Esophagus muscularis mucosa (tissue), 4 donors: ENCODE data around the gene CHL1. TPM values are rescaled to one million over a fixed set of nuclear protein-coding genes. Genes with fewer than 3 reads are reported as not detected.

ENCODE experiments used
- DNase-seq: peaks from one replicate; pipeline ENCODE4 v3.0.0-alpha.2; 2017; ENCODE audit errors: extremely low spot score
- H3K27ac ChIP-seq, 4 donors: fragments of 200-600 bp; sonication (generic); replicated peaks in 1 of 4; 1 replicate in 3 of 4; 2 replicates in 1 of 4; pipeline ENCODE4 v1.5.1; 2016 to 2019; ENCODE audit warnings: mild to moderate bottlenecking in 1 of 4
- H3K27me3 ChIP-seq, 4 donors: fragments of 200-600 bp; sonication (generic); one replicate each; pipeline versions ENCODE4 v1.5.1 to v1.6.0; 2016 to 2019
- H3K36me3 ChIP-seq, 4 donors: fragments of 200-600 bp; sonication (generic); one replicate each; pipeline ENCODE4 v1.5.1; 2016 to 2019
- H3K4me1 ChIP-seq, 4 donors: fragments of 200-600 bp; sonication (generic); one replicate each; pipeline ENCODE4 v1.5.1; 2016 to 2019
- H3K4me3 ChIP-seq, 4 donors: fragments of 200-600 bp; sonication (generic); 1 replicate in 2 of 4; 2 replicates in 2 of 4; pipeline ENCODE4 v1.5.1; 2016 to 2019; ENCODE audit warnings: mild to moderate bottlenecking in 4 of 4, moderate library complexity in 1 of 4
- H3K9me3 ChIP-seq, 4 donors: fragments of 200-600 bp; sonication (generic); 1 replicate in 3 of 4; 2 replicates in 1 of 4; pipeline ENCODE4 v1.5.1; 2016 to 2019
- EP300 ChIP-seq: sonication (generic); formaldehyde crosslinking; IDR thresholded peaks from one replicate; pipeline ENCODE4 v1.6.1; 2017; ENCODE audit warnings: antibody characterized with exemption
- POLR2A ChIP-seq: fragments of 450-650 bp; IDR thresholded peaks from one replicate; pipeline ENCODE4 v1.6.1; 2017; ENCODE audit warnings: antibody characterized with exemption, moderate library complexity, mild to moderate bottlenecking, low read depth
- POLR2AphosphoS5 ChIP-seq, 2 donors: sonication (generic); formaldehyde crosslinking; IDR thresholded peaks; one replicate each; pipeline ENCODE4 v1.6.1; 2017; ENCODE audit warnings: antibody characterized with exemption in 2 of 2
- WGBS: methylation state at CpG from one replicate; pipeline ENCODE4 v1.1.5; 2018; 5-methylcytosine and 5-hydroxymethylcytosine counted together
- intact Hi-C: fragments of 100-400 bp; cut with DNase I; formaldehyde crosslinking; loops from one replicate; pipeline ENCODE4 v1.15.1; 2023
- total RNA-seq, 4 donors: library from RNA; depleted of rRNA; stranded (reverse); fragments of >200 nt; gene quantifications; one replicate each; pipeline versions ENCODE4 v1.1.0 to v1.2.1, GENCODE V29; 2016
- TF ChIP-seq, protein P1 (sequence below), 3 experiments: fragments of 200-600 bp in 2 of 3; fragments of 450-650 bp in 1 of 3; sonication (generic) in 2 of 3; IDR thresholded peaks; one replicate each; pipeline ENCODE4 v1.5.1; 2017 to 2019; ENCODE audit warnings: antibody characterized with exemption in 3 of 3, mild to moderate bottlenecking in 2 of 3, moderate library complexity in 1 of 3

The CHL1 gene
- total RNA-seq, 4 donors from 2014 or later: 33.0 to 49.1 (median 42.5) TPM

DNA sequence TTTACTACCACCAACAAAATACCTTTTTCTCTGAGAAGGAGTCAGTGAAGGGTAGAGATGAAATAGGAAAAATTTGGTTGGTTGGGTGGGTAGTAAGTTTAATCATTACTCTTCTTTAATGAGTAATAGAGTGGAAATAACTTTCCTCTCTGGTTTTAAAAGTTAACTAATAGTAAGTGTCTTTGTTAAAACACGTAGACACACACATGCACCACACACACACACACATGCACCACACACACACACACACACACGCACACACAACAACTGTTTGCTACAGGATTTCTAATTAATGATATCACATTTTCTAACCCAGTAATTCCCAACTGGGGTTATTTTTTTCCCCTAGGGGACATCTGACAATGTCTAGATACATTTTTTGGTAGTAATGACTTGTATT, 84.1 kb downstream of the CHL1 start:
- H3K36me3 ChIP-seq: no peaks in the 10 kb centered on the region
- TF ChIP-seq POLR2AphosphoS5 (IDR thresholded peaks at IDR 0.05): no peak
- TF ChIP-seq, protein P1, sequence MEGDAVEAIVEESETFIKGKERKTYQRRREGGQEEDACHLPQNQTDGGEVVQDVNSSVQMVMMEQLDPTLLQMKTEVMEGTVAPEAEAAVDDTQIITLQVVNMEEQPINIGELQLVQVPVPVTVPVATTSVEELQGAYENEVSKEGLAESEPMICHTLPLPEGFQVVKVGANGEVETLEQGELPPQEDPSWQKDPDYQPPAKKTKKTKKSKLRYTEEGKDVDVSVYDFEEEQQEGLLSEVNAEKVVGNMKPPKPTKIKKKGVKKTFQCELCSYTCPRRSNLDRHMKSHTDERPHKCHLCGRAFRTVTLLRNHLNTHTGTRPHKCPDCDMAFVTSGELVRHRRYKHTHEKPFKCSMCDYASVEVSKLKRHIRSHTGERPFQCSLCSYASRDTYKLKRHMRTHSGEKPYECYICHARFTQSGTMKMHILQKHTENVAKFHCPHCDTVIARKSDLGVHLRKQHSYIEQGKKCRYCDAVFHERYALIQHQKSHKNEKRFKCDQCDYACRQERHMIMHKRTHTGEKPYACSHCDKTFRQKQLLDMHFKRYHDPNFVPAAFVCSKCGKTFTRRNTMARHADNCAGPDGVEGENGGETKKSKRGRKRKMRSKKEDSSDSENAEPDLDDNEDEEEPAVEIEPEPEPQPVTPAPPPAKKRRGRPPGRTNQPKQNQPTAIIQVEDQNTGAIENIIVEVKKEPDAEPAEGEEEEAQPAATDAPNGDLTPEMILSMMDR (IDR thresholded peaks at IDR 0.05): no peak
- TF ChIP-seq POLR2A: no peak
- no peak for TF ChIP-seq EP300
- 67% methylated on average over 2 of the region's 2 CpGs for WGBS
- H3K27me3 ChIP-seq: no peaks in the 10 kb centered on the region
- H3K9me3 ChIP-seq: peaks cover 0 to 10% (median 3%) of the 10 kb centered on the region in 4 donors
- H3K4me1 ChIP-seq: no peaks in the 10 kb centered on the region
- no peak overlapping the region for H3K4me3 ChIP-seq
- no peak for DNase-seq
- intact Hi-C loops: no loop called here
- no peak overlapping the region for H3K27ac ChIP-seq

DNA sequence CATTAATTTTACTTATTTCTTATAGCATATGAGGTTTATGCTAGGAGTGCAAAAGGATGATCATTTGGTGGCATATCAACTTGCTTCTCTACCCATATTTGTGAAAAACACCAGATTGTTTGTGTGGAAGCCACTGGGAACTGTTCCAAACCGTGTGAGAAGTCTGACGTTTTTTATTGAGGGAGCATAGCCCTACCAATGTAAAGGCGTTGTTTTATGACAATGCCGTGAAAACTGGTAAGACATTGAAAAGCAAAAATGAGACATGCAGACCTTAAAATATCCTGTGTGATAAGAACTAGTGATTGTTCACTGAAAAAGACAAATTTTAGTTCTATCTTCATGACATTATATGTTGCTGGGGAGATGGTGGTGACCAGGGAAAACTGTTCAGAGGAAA, 87.8 kb downstream of the CHL1 start:
- WGBS: 64% methylated on average over 4 of the region's 4 CpGs
- no peaks in the 10 kb centered on the region for H3K36me3 ChIP-seq

DNA sequence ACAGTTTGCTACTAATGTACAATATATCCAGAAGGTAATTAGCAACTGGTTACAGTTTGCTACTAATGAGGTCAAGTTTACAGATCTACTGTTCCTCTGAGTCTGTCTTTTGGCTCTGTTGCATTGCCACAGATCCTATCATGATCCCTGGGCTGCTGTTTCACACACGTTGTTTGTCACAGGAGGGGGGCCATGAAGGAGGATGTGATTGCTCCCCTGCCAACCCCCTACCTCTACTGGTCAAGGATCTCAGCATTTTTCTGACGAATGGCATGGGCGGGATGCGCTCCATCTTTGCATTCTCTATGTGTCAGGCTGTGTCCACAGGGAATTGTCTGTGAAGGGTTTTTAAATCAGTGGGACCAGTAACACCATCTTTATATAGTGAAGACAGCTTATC, 91.9 kb downstream of the CHL1 start:
- Histone ChIP-seq H3K4me1 (no peaks in the 10 kb centered on the region), H3K4me3 (no peak overlapping the region), H3K36me3 (no peaks in the 10 kb centered on the region), H3K27ac (no peak overlapping the region), H3K27me3 (no peaks in the 10 kb centered on the region), H3K9me3 (no peaks in the 10 kb centered on the region)
- TF ChIP-seq EP300 (no peak), POLR2A (no peak), POLR2AphosphoS5 (IDR thresholded peaks at IDR 0.05) (no peak)
- TF ChIP-seq, protein P1 (IDR thresholded peaks at IDR 0.05): no peak
- 68% methylated on average over 4 of the region's 4 CpGs for WGBS
- intact Hi-C loops: no loop called here
- DNase-seq: no peak

More for the DNA sequence above, 87.8 kb downstream of the CHL1 start:
- DNase-seq: no peak
- H3K4me3 ChIP-seq: no peak overlapping the region
- intact Hi-C loops: no loop called here
- H3K27ac ChIP-seq: no peak overlapping the region
- H3K9me3 ChIP-seq: peaks cover 0 to 10% (median 3%) of the 10 kb centered on the region in 4 donors
- no peaks in the 10 kb centered on the region for H3K4me1 ChIP-seq
- no peak for TF ChIP-seq POLR2A
- TF ChIP-seq POLR2AphosphoS5 (IDR thresholded peaks at IDR 0.05): no peak
- no peak for TF ChIP-seq EP300
- TF ChIP-seq, protein P1 (IDR thresholded peaks at IDR 0.05): no peak
- H3K27me3 ChIP-seq: no peaks in the 10 kb centered on the region

DNA sequence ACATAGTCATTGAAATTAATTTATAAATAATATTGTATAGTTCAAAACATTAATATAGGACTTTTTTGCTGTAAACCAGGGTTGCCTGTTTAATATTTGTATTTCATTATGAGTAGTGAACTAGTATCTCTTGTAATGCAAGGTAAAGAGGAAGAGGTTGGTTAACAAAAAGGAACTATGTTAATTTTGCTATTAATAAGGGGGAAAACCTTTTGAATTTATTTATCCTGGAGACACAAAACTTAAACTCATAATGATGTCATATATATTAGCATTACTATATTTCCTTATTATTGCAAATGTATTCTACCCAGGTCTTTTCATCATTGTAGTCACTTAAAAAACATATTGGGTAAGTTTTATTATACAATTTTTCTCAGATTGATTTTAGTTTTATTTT, 94.5 kb downstream of the CHL1 start:
- Histone ChIP-seq H3K27ac (no peak overlapping the region), H3K27me3 (no peaks in the 10 kb centered on the region), H3K36me3 (no peaks in the 10 kb centered on the region), H3K4me3 (no peak overlapping the region), H3K4me1 (no peaks in the 10 kb centered on the region), H3K9me3 (no peaks in the 10 kb centered on the region)
- TF ChIP-seq POLR2AphosphoS5 (IDR thresholded peaks at IDR 0.05): no peak
- TF ChIP-seq, protein P1 (IDR thresholded peaks at IDR 0.05): no peak
- TF ChIP-seq POLR2A: no peak
- TF ChIP-seq EP300: no peak
- intact Hi-C loops: no loop called here
- no peak for DNase-seq
